Neural progenitor cell (in vitro differentiated cells): ENCODE data around the gene IFI27L1. TPM values are rescaled to one million over a fixed set of nuclear protein-coding genes. Genes with fewer than 3 reads are reported as not detected.

Experiments
- DNase-seq: peaks from one replicate; pipeline ENCODE4 v3.0.0-alpha.2; 2016; ENCODE audit warnings: low spot score
- H2AFZ ChIP-seq: fragments of 200-600 bp; sonication (generic); replicated peaks from 2 replicates; pipeline ENCODE4 v1.6.1; 2016; ENCODE audit warnings: antibody characterized with exemption
- H3F3A ChIP-seq: fragments of 200-600 bp; sonication (generic); 2 replicates; pipeline ENCODE4 v1.6.1; 2016; ENCODE audit warnings: antibody characterized with exemption, low read depth
- H3K27ac ChIP-seq: fragments of 200-600 bp; sonication (generic); 2 replicates; pipeline ENCODE4 v1.5.1; 2016; ENCODE audit warnings: mild to moderate bottlenecking
- H3K27me3 ChIP-seq: fragments of 200-600 bp; sonication (generic); 2 replicates; pipeline ENCODE4 v1.6.1; 2016; ENCODE audit warnings: mild to moderate bottlenecking, moderate library complexity
- H3K36me3 ChIP-seq: fragments of 200-600 bp; sonication (generic); 2 replicates; pipeline ENCODE4 v1.5.1; 2016
- H3K4me1 ChIP-seq: fragments of 200-600 bp; sonication (generic); 2 replicates; pipeline ENCODE4 v1.6.1; 2016; ENCODE audit warnings: mixed run types
- H3K4me2 ChIP-seq: fragments of 200-600 bp; sonication (generic); 2 replicates; pipeline ENCODE4 v1.6.1; 2016
- H3K4me3 ChIP-seq: fragments of 200-600 bp; sonication (generic); 2 replicates; pipeline ENCODE4 v1.5.1; 2016
- H3K79me2 ChIP-seq: fragments of 200-600 bp; sonication (generic); 2 replicates; pipeline ENCODE4 v1.6.1; 2016; ENCODE audit warnings: low read depth
- H3K9ac ChIP-seq: fragments of 200-600 bp; sonication (generic); 2 replicates; pipeline ENCODE4 v1.6.1; 2016
- H3K9me3 ChIP-seq: fragments of 200-600 bp; sonication (generic); 2 replicates; pipeline ENCODE4 v1.5.1; 2016; ENCODE audit warnings: low read depth
- H4K20me1 ChIP-seq: fragments of 200-600 bp; sonication (generic); 2 replicates; pipeline ENCODE4 v1.6.1; 2016; ENCODE audit warnings: low read depth
- H3K27ac Mint-ChIP-seq: 3 replicates; pipeline ENCODE4 v1.8.0; 2021; ENCODE audit warnings: mixed read lengths
- H3K27me3 Mint-ChIP-seq: 2 replicates; pipeline ENCODE4 v1.8.0; 2022; ENCODE audit warnings: low read depth, mild to moderate bottlenecking, inconsistent platforms, moderate library complexity, mixed read lengths; ENCODE audit not compliant: insufficient read depth
- H3K36me3 Mint-ChIP-seq: 3 replicates; pipeline ENCODE4 v1.8.0; 2021; ENCODE audit warnings: mixed read lengths
- H3K4me1 Mint-ChIP-seq: 3 replicates; pipeline ENCODE4 v1.8.0; 2021; ENCODE audit warnings: mixed read lengths
- H3K4me3 Mint-ChIP-seq: 3 replicates; pipeline ENCODE4 v1.8.0; 2021; ENCODE audit warnings: mild to moderate bottlenecking, moderate library complexity, mixed read lengths
- H3K9me3 Mint-ChIP-seq: 3 replicates; pipeline ENCODE4 v1.8.0; 2020; ENCODE audit warnings: mixed read lengths
- EZH2 ChIP-seq: fragments of 200-600 bp; sonication (generic); IDR thresholded peaks from 2 replicates; pipeline ENCODE4 v1.6.1; 2017; ENCODE audit warnings: antibody characterized with exemption, mild to moderate bottlenecking, moderate library complexity
- EZH2phosphoT487 ChIP-seq: fragments of 200-600 bp; sonication (generic); IDR thresholded peaks from 2 replicates; pipeline ENCODE4 v1.6.1; 2017; ENCODE audit warnings: antibody characterized with exemption
- total RNA-seq: library from RNA; depleted of rRNA; stranded (reverse); fragments of >200 nt; gene quantifications from 2 replicates; pipeline ENCODE4 v1.2.3, GENCODE V29; 2015; ENCODE audit warnings: low replicate concordance
- TF ChIP-seq, protein P1 (sequence below): fragments of 200-600 bp; sonication (generic); IDR thresholded peaks from 2 replicates; pipeline ENCODE4 v1.5.1; 2017; ENCODE audit warnings: antibody characterized with exemption, mild to moderate bottlenecking

IFI27L1 gene
- total RNA-seq, 1 donor from 2014 or later: 10.8 TPM

DNA sequence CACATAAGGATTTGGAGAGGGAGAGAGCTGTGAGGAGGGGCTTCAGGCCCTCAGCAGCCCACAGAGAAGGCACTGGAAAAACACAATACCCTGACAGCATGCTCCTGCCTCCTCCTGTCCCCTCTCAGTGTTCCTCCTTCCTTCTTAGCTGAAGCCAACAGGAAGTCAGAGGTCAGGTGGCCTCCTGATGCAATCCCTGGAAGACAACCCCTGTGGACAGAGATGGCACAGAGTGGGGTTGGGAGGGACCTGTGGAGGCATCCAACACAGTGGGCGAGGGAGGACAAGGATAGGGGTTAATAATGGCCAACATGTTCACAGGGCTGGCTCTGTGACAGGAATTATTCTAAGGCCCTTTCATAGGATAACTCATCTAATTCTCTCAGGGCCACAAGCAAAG, 63.7 kb downstream of the IFI27L1 start:
- H3K4me1 ChIP-seq: peaks cover 8% of the 10 kb centered on the region
- H3K4me3 ChIP-seq: no peak overlapping the region
- no peak overlapping the region for H3K9ac ChIP-seq
- peak overlapping the region; percentile 50 for H3K27ac Mint-ChIP-seq
- H3K27me3 ChIP-seq: no peaks in the 10 kb centered on the region
- peaks cover 9% of the 10 kb centered on the region for H3K27me3 Mint-ChIP-seq
- H3K36me3 Mint-ChIP-seq: no peaks in the 10 kb centered on the region
- peak overlapping the region; percentile 98 for H2AFZ ChIP-seq
- peaks cover 12% of the 10 kb centered on the region for H3K4me1 Mint-ChIP-seq
- peaks cover under 1% of the 10 kb centered on the region for H3K9me3 Mint-ChIP-seq
- H3K4me2 ChIP-seq: peak overlapping the region; percentile 35
- H3K79me2 ChIP-seq: no peaks in the 10 kb centered on the region
- no peaks in the 10 kb centered on the region for H3K9me3 ChIP-seq
- H3K36me3 ChIP-seq: no peaks in the 10 kb centered on the region
- no peak for TF ChIP-seq EZH2phosphoT487
- TF ChIP-seq EZH2: no peak
- TF ChIP-seq, protein P1, sequence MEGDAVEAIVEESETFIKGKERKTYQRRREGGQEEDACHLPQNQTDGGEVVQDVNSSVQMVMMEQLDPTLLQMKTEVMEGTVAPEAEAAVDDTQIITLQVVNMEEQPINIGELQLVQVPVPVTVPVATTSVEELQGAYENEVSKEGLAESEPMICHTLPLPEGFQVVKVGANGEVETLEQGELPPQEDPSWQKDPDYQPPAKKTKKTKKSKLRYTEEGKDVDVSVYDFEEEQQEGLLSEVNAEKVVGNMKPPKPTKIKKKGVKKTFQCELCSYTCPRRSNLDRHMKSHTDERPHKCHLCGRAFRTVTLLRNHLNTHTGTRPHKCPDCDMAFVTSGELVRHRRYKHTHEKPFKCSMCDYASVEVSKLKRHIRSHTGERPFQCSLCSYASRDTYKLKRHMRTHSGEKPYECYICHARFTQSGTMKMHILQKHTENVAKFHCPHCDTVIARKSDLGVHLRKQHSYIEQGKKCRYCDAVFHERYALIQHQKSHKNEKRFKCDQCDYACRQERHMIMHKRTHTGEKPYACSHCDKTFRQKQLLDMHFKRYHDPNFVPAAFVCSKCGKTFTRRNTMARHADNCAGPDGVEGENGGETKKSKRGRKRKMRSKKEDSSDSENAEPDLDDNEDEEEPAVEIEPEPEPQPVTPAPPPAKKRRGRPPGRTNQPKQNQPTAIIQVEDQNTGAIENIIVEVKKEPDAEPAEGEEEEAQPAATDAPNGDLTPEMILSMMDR: no peak
- DNase-seq: peak; percentile 39
- peaks cover 20% of the 10 kb centered on the region for H3F3A ChIP-seq
- no peaks in the 10 kb centered on the region for H4K20me1 ChIP-seq
- peak overlapping the region; percentile 9 for H3K27ac ChIP-seq
- H3K4me3 Mint-ChIP-seq: no peak overlapping the region

DNA sequence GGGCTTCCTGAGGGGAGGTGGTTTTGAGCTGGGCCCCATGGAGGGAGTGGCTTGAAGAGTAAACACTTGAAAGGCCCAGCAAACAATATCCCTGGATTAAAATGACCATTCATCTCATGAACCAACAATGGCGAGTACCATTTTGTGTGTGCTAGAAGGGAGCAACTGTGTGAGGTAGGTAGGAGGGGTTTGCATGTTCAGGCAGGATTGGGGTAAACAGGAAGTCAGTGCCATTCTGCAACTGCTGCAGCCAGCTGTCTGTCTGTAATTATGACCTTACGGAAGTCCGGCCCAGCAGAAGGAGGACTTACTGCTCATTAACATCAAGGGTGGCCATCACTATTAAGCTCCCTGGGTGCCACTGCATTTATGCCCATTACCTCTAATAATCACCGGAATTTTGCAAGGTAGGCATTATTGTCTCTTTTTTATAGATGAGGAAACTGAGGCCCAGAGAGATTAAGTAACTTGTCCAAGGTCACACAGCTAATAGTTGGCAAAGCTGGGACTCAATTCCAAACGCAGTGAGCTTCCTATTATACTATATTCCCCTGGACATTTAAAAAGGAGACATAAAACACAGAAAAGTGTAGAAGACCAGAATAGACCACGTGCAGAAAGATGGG, 64.9 kb downstream of the IFI27L1 start:
- Histone ChIP-seq H3K4me3 (no peak overlapping the region), H3K79me2 (no peaks in the 10 kb centered on the region), H3K9me3 (no peaks in the 10 kb centered on the region), H2AFZ (peak overlapping the region; percentile 9), H3K27me3 (no peaks in the 10 kb centered on the region), H3K27ac (no peak overlapping the region), H3K36me3 (no peaks in the 10 kb centered on the region), H3K4me1 (peaks cover 8% of the 10 kb centered on the region), H3F3A (peaks cover 20% of the 10 kb centered on the region), H3K4me2 (no peak overlapping the region), H4K20me1 (no peaks in the 10 kb centered on the region), H3K9ac (no peak overlapping the region)
- no peak for TF ChIP-seq EZH2
- no peak for TF ChIP-seq EZH2phosphoT487
- TF ChIP-seq, protein P1: no peak
- Mint-ChIP-seq H3K4me3 (no peak overlapping the region), H3K4me1 (peaks cover 7% of the 10 kb centered on the region), H3K9me3 (peaks cover 3% of the 10 kb centered on the region), H3K27me3 (peaks cover 9% of the 10 kb centered on the region), H3K27ac (peak overlapping the region; percentile 1), H3K36me3 (no peaks in the 10 kb centered on the region)
- no peak for DNase-seq

Other genes starting within 250 kb of the IFI27L1 start
- not detected in 2 replicates for gene FAM181A, start 154.0 kb upstream of the IFI27L1 start, total RNA-seq
- 0.62 TPM in 1 of 2 replicates, not detected in the other for gene ASB2, start 104.7 kb upstream of the IFI27L1 start, total RNA-seq
- gene CCDC197, start 84.0 kb upstream of the IFI27L1 start, total RNA-seq: not detected in 2 replicates
- gene OTUB2, start 55.0 kb upstream of the IFI27L1 start, total RNA-seq: 6.8 and 9.6 TPM in 2 replicates
- 113 and 153 TPM in 2 replicates for gene DDX24, start 108 bp upstream of the IFI27L1 start, total RNA-seq
- gene IFI27, start 29.4 kb downstream of the IFI27L1 start, total RNA-seq: 0.69 and 2.5 TPM in 2 replicates
- gene IFI27L2, start 48.3 kb downstream of the IFI27L1 start, total RNA-seq: 24.7 and 73.7 TPM in 2 replicates
- gene PPP4R4, start 93.0 kb downstream of the IFI27L1 start, total RNA-seq: 25.5 and 27.8 TPM in 2 replicates
- not detected in 2 replicates for gene SERPINA10, start 212.0 kb downstream of the IFI27L1 start, total RNA-seq
- not detected in 2 replicates for gene SERPINA6, start 242.0 kb downstream of the IFI27L1 start, total RNA-seq